HG02938 (cell line): ENCODE results near the gene TGM3.
"Not testable (repeated sequence)": the region's sequence is repeated elsewhere in the genome, so short reads cannot be mapped to it uniquely, and the experiment has no call there.

Source experiments
- ATAC-seq: cut with Tn5 transposase; IDR thresholded peaks from one replicate; pipeline ENCODE4 v1.9.1; 2021; ENCODE audit warnings: mild to moderate bottlenecking, moderate library complexity; ENCODE audit not compliant: unreplicated experiment

Gene TGM3

GRCh38 chr20:2295886-2296515 lies at the start of gene TGM3:
TGM3 (plus strand) TSS chr20:2296001; CDS start chr20:2296064, 63 bp downstream.
- ATAC-seq = no peak

- no peak for ATAC-seq
Observed at GRCh38 chr20:2246069-2246491, 49.7 kb upstream of the TGM3 start.

GRCh38 chr20:2248837-2249236 lies 47.0 kb upstream of the TGM3 start:
- no peak for ATAC-seq

GRCh38 chr20:2249935-2250334 lies 45.9 kb upstream of the TGM3 start:
- no peak for ATAC-seq

GRCh38 chr20:2252419-2252997 lies 43.3 kb upstream of the TGM3 start:
- ATAC-seq = no peak

GRCh38 chr20:2253256-2253655 lies 42.5 kb upstream of the TGM3 start:
- no peak for ATAC-seq

GRCh38 chr20:2254333-2254732 lies 41.5 kb upstream of the TGM3 start:
- no peak for ATAC-seq

GRCh38 chr20:2255926-2256531 lies 39.8 kb upstream of the TGM3 start:
- no peak for ATAC-seq

- ATAC-seq = no peak
Observed at GRCh38 chr20:2259731-2260130, 36.1 kb upstream of the TGM3 start.

- no peak for ATAC-seq
Observed at GRCh38 chr20:2260250-2260649, 35.6 kb upstream of the TGM3 start.

GRCh38 chr20:2261046-2261485 lies 34.7 kb upstream of the TGM3 start:
- no peak for ATAC-seq

GRCh38 chr20:2261629-2262028 lies 34.2 kb upstream of the TGM3 start:
- ATAC-seq = no peak

GRCh38 chr20:2264118-2264517 lies 31.7 kb upstream of the TGM3 start:
- ATAC-seq = no peak

GRCh38 chr20:2264621-2265374 lies 31.0 kb upstream of the TGM3 start:
- not testable (repeated sequence) for ATAC-seq

GRCh38 chr20:2273634-2274302 lies 22.0 kb upstream of the TGM3 start:
- ATAC-seq = no peak

- ATAC-seq = no peak
Observed at GRCh38 chr20:2276015-2276414, 19.8 kb upstream of the TGM3 start.

GRCh38 chr20:2279253-2279779 lies 16.5 kb upstream of the TGM3 start:
- ATAC-seq = no peak

- no peak for ATAC-seq
Observed at GRCh38 chr20:2280082-2280481, 15.7 kb upstream of the TGM3 start.

GRCh38 chr20:2281563-2281962 lies 14.2 kb upstream of the TGM3 start:
- no peak for ATAC-seq

- ATAC-seq = no peak
Observed at GRCh38 chr20:2282181-2282580, 13.6 kb upstream of the TGM3 start.
